Lower leg skin (tissue), 3 donors: ENCODE results near the gene KRT10.

Source experiments
- POLR2A ChIP-seq, 2 donors: fragments of 450-650 bp; IDR thresholded peaks; one replicate each; pipeline ENCODE4 v1.6.1; 2016 to 2017; ENCODE audit warnings: antibody characterized with exemption in 2 of 2, mild to moderate bottlenecking in 1 of 2, moderate library complexity in 1 of 2
- TF ChIP-seq, protein P1 (sequence below), 3 donors: fragments of 450-650 bp; IDR thresholded peaks; one replicate each; pipeline ENCODE4 v1.5.1; 2016; ENCODE audit warnings: antibody characterized with exemption in 3 of 3, mild to moderate bottlenecking in 3 of 3, moderate library complexity in 2 of 3

DNA sequence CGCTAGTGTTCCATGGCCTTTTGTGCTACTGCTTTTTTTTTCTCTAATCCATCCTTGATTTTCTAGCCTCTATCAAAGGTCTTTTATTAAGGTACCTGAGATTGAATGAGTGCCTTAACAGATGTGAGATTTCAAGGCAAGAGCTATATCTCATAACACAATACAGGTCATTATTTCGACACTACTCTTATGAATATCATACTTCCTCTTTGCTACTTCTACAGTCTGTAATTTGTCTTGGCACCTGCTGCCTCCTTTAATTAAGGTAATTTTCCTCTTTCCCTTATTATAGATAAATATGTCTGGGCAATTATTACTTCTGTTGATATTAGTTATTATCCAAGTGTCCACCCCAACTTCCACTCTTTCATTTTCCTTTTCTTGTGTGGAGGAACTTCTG is 27.9 kb downstream of the KRT10 start:
- TF ChIP-seq POLR2A (IDR thresholded peaks at IDR 0.05), result no peak
- TF ChIP-seq, protein P1, sequence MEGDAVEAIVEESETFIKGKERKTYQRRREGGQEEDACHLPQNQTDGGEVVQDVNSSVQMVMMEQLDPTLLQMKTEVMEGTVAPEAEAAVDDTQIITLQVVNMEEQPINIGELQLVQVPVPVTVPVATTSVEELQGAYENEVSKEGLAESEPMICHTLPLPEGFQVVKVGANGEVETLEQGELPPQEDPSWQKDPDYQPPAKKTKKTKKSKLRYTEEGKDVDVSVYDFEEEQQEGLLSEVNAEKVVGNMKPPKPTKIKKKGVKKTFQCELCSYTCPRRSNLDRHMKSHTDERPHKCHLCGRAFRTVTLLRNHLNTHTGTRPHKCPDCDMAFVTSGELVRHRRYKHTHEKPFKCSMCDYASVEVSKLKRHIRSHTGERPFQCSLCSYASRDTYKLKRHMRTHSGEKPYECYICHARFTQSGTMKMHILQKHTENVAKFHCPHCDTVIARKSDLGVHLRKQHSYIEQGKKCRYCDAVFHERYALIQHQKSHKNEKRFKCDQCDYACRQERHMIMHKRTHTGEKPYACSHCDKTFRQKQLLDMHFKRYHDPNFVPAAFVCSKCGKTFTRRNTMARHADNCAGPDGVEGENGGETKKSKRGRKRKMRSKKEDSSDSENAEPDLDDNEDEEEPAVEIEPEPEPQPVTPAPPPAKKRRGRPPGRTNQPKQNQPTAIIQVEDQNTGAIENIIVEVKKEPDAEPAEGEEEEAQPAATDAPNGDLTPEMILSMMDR (IDR thresholded peaks at IDR 0.05), result no peak
